Measurements from ENCODE around the gene ZSCAN22. TPM values are rescaled to one million over a fixed set of nuclear protein-coding genes. Genes with fewer than 3 reads are reported as not detected.

ZSCAN22 gene
- 1.6 and 2.2 TPM in 2 replicates for polyA plus RNA-seq
- 5.8 and 6.0 TPM in 2 replicates for polyA minus RNA-seq

- Histone ChIP-seq H2AFZ (ENCODE audit: low read depth, low read length) (peak within 1 kb of the TSS; percentile 71), H3K79me2 (replicated peaks; ENCODE audit: insufficient read depth, low read length) (peaks cover 43% of the 10 kb centered on the region), H4K20me1 (ENCODE audit: insufficient read depth) (no peaks in the 10 kb centered on the region), H3K4me2 (ENCODE audit: low read length) (peak within 1 kb of the TSS; percentile 95), H3K9ac (ENCODE audit: low read length) (peak within 1 kb of the TSS; percentile 91), H3K27me3 (ENCODE audit: insufficient read depth, low read depth, low read length) (no peaks in the 10 kb centered on the region), H3K4me3 (ENCODE audit: low read length) (peak within 1 kb of the TSS; percentile 77), H3F3A (ENCODE audit: insufficient read depth, low read length, poor library complexity, severe bottlenecking) (no peaks in the 10 kb centered on the region), H3K36me3 (ENCODE audit: insufficient read depth, low read length) (no peaks in the 10 kb centered on the region), H3K27ac (ENCODE audit: low read length) (peak within 1 kb of the TSS; percentile 92), H3K9me2 (ENCODE audit: insufficient read depth, low read length) (no peaks in the 10 kb centered on the region), H3K9me3 (ENCODE audit: low read length) (no peaks in the 10 kb centered on the region)
- TF ChIP-seq, protein P1, sequence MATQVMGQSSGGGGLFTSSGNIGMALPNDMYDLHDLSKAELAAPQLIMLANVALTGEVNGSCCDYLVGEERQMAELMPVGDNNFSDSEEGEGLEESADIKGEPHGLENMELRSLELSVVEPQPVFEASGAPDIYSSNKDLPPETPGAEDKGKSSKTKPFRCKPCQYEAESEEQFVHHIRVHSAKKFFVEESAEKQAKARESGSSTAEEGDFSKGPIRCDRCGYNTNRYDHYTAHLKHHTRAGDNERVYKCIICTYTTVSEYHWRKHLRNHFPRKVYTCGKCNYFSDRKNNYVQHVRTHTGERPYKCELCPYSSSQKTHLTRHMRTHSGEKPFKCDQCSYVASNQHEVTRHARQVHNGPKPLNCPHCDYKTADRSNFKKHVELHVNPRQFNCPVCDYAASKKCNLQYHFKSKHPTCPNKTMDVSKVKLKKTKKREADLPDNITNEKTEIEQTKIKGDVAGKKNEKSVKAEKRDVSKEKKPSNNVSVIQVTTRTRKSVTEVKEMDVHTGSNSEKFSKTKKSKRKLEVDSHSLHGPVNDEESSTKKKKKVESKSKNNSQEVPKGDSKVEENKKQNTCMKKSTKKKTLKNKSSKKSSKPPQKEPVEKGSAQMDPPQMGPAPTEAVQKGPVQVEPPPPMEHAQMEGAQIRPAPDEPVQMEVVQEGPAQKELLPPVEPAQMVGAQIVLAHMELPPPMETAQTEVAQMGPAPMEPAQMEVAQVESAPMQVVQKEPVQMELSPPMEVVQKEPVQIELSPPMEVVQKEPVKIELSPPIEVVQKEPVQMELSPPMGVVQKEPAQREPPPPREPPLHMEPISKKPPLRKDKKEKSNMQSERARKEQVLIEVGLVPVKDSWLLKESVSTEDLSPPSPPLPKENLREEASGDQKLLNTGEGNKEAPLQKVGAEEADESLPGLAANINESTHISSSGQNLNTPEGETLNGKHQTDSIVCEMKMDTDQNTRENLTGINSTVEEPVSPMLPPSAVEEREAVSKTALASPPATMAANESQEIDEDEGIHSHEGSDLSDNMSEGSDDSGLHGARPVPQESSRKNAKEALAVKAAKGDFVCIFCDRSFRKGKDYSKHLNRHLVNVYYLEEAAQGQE (IDR thresholded peaks at IDR 0.05; ENCODE audit: borderline replicate concordance), result peak; percentile 49
- TF ChIP-seq MXI1 (conservative IDR thresholded peaks at IDR 0.05; ENCODE audit: poor library complexity, severe bottlenecking), result peak; percentile 86
- TF ChIP-seq, protein P2, sequence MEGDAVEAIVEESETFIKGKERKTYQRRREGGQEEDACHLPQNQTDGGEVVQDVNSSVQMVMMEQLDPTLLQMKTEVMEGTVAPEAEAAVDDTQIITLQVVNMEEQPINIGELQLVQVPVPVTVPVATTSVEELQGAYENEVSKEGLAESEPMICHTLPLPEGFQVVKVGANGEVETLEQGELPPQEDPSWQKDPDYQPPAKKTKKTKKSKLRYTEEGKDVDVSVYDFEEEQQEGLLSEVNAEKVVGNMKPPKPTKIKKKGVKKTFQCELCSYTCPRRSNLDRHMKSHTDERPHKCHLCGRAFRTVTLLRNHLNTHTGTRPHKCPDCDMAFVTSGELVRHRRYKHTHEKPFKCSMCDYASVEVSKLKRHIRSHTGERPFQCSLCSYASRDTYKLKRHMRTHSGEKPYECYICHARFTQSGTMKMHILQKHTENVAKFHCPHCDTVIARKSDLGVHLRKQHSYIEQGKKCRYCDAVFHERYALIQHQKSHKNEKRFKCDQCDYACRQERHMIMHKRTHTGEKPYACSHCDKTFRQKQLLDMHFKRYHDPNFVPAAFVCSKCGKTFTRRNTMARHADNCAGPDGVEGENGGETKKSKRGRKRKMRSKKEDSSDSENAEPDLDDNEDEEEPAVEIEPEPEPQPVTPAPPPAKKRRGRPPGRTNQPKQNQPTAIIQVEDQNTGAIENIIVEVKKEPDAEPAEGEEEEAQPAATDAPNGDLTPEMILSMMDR (IDR thresholded peaks at IDR 0.05; ENCODE audit: poor library complexity, severe bottlenecking), result peak; percentile 29
- TF ChIP-seq SMC3 (conservative IDR thresholded peaks at IDR 0.05; ENCODE audit: poor library complexity), result peak; percentile 41
- TF ChIP-seq EZH2 (IDR thresholded peaks at IDR 0.05; ENCODE audit: borderline replicate concordance, insufficient read depth, low read length, poor library complexity, severe bottlenecking), result no peak
- peak; percentile 80 for TF ChIP-seq TAF1 (IDR thresholded peaks at IDR 0.05; ENCODE audit: low read depth)
- peak; percentile 59 for TF ChIP-seq EP300 (conservative IDR thresholded peaks at IDR 0.05; ENCODE audit: poor library complexity, severe bottlenecking)
- TF ChIP-seq RAD21 (conservative IDR thresholded peaks at IDR 0.05), result peak; percentile 48
- TF ChIP-seq POLR2AphosphoS5 (IDR thresholded peaks at IDR 0.05), result peak; percentile 83
These were observed at the start of gene ZSCAN22 for GRCh38 chr19:58326914-58327726. ZSCAN22 (plus strand) TSS chr19:58326994; CDS start chr19:58334803, 7,809 bp downstream.

GRCh38 chr19:58277197-58277596 lies 49.6 kb upstream of the ZSCAN22 start:
- no peak overlapping the region for H3K9ac ChIP-seq (ENCODE audit: low read length)
- H3F3A ChIP-seq (ENCODE audit: insufficient read depth, low read length, poor library complexity, severe bottlenecking), result no peaks in the 10 kb centered on the region
- peak overlapping the region; percentile 100 for H3K4me3 ChIP-seq (ENCODE audit: low read length)
- peaks cover 14% of the 10 kb centered on the region for H3K36me3 ChIP-seq (ENCODE audit: insufficient read depth, low read length)
- H3K9me3 ChIP-seq (ENCODE audit: low read length), result peaks cover 14% of the 10 kb centered on the region
- H3K27ac ChIP-seq (ENCODE audit: low read length), result no peak overlapping the region
- H3K79me2 ChIP-seq (replicated peaks; ENCODE audit: insufficient read depth, low read length), result peaks cover 43% of the 10 kb centered on the region
- H3K4me2 ChIP-seq (ENCODE audit: low read length), result no peak overlapping the region
- no peaks in the 10 kb centered on the region for H4K20me1 ChIP-seq (ENCODE audit: insufficient read depth)
- H3K27me3 ChIP-seq (ENCODE audit: insufficient read depth, low read depth, low read length), result no peaks in the 10 kb centered on the region
- H3K9me2 ChIP-seq (ENCODE audit: insufficient read depth, low read length), result no peaks in the 10 kb centered on the region
- TF ChIP-seq, protein P1 (IDR thresholded peaks at IDR 0.05; ENCODE audit: borderline replicate concordance), result no peak
- no peak overlapping the region for H2AFZ ChIP-seq (ENCODE audit: low read depth, low read length)

All from neural cell (in vitro differentiated cells).